Measurements from ENCODE around the gene CCDC187. TPM values are rescaled to one million over a fixed set of nuclear protein-coding genes. Genes with fewer than 3 reads are reported as not detected.

CCDC187 gene
- total and polyA plus RNA-seq, 3 donors from 2014 or later, result 13.8 to 61.5 (median 33.4) TPM

GRCh38 chr9:136209232-136209631 is 94.7 kb downstream of the CCDC187 start:
- intact Hi-C loops (cut with DNase I; ENCODE audit: low total_unique reads), result no loop called here
- no peak for DNase-seq
- no peak for TF ChIP-seq POLR2A (IDR thresholded peaks at IDR 0.05)
- no peak for TF ChIP-seq CTCF (IDR thresholded peaks at IDR 0.05)
- Histone ChIP-seq H3K4me3 (no peak overlapping the region), H3K9me3 (no peaks in the 10 kb centered on the region), H3K27me3 (no peaks in the 10 kb centered on the region), H3K36me3 (ENCODE audit: low read depth, missing control alignments) (no peaks in the 10 kb centered on the region), H3K4me1 (no peaks in the 10 kb centered on the region), H3K27ac (no peak overlapping the region)
- 92 to 95% methylated on average over 15 to 17 of the region's 17 CpGs for WGBS, 2 donors

- TF ChIP-seq CTCF (IDR thresholded peaks at IDR 0.05) (no peak), POLR2A (IDR thresholded peaks at IDR 0.05) (no peak)
- Histone ChIP-seq H3K4me3 (no peak overlapping the region), H3K36me3 (ENCODE audit: low read depth, missing control alignments) (no peaks in the 10 kb centered on the region), H3K27me3 (no peaks in the 10 kb centered on the region), H3K4me1 (no peaks in the 10 kb centered on the region), H3K9me3 (no peaks in the 10 kb centered on the region), H3K27ac (no peak overlapping the region)
- 91% methylated on average over 14 to 17 of the region's 17 CpGs for WGBS, 2 donors
- no peak for DNase-seq
- intact Hi-C loops (cut with DNase I; ENCODE audit: low total_unique reads), result no loop called here
Measured at GRCh38 chr9:136208675-136209074, 95.2 kb downstream of the CCDC187 start.

GRCh38 chr9:136207616-136208015 is 96.3 kb downstream of the CCDC187 start:
- TF ChIP-seq POLR2A (IDR thresholded peaks at IDR 0.05) (no peak), CTCF (IDR thresholded peaks at IDR 0.05) (no peak)
- no peaks in the 10 kb centered on the region for H3K36me3 ChIP-seq (ENCODE audit: low read depth, missing control alignments)
- H3K4me3 ChIP-seq, result no peak overlapping the region
- H3K27me3 ChIP-seq, result no peaks in the 10 kb centered on the region
- intact Hi-C loops (cut with DNase I; ENCODE audit: low total_unique reads), result no loop called here
- H3K27ac ChIP-seq, result no peak overlapping the region
- no peaks in the 10 kb centered on the region for H3K9me3 ChIP-seq
- H3K4me1 ChIP-seq, result no peaks in the 10 kb centered on the region
- WGBS, 2 donors, result 93 to 95% methylated on average over 9 of the region's 9 CpGs
- no peak for DNase-seq

- Histone ChIP-seq H3K4me3 (no peak overlapping the region), H3K9me3 (no peaks in the 10 kb centered on the region), H3K4me1 (no peaks in the 10 kb centered on the region), H3K27me3 (no peaks in the 10 kb centered on the region), H3K36me3 (ENCODE audit: low read depth, missing control alignments) (no peaks in the 10 kb centered on the region), H3K27ac (no peak overlapping the region)
- intact Hi-C loops (cut with DNase I; ENCODE audit: low total_unique reads), result no loop called here
- no peak for TF ChIP-seq CTCF (IDR thresholded peaks at IDR 0.05)
- no peak for TF ChIP-seq POLR2A (IDR thresholded peaks at IDR 0.05)
- DNase-seq, result no peak
- 90 to 91% methylated on average over 14 to 16 of the region's 16 CpGs for WGBS, 2 donors
Measured at GRCh38 chr9:136206602-136207275, 97.2 kb downstream of the CCDC187 start.

- no peak for DNase-seq
- TF ChIP-seq POLR2A (IDR thresholded peaks at IDR 0.05) (no peak), CTCF (IDR thresholded peaks at IDR 0.05) (no peak)
- no peak overlapping the region for H3K4me3 ChIP-seq
- H3K36me3 ChIP-seq (ENCODE audit: low read depth, missing control alignments), result no peaks in the 10 kb centered on the region
- 76 to 95% methylated on average over 4 to 5 of the region's 5 CpGs for WGBS, 2 donors
- H3K27me3 ChIP-seq, result no peaks in the 10 kb centered on the region
- no peaks in the 10 kb centered on the region for H3K4me1 ChIP-seq
- intact Hi-C loops (cut with DNase I; ENCODE audit: low total_unique reads), result no loop called here
- H3K9me3 ChIP-seq, result no peaks in the 10 kb centered on the region
- H3K27ac ChIP-seq, result no peak overlapping the region
Measured at GRCh38 chr9:136205707-136205992, 98.2 kb downstream of the CCDC187 start.
